ENCODE data around the gene TTC9C.
"Not testable (repeated sequence)": the region's sequence is repeated elsewhere in the genome, so short reads cannot be mapped to it uniquely, and the experiment has no call there.

The TTC9C gene

GRCh38 chr11:62728171-62728988 lies at the start of gene TTC9C:
Gene TTC9C (plus strand): TSS chr11:62728486. CDS start chr11:62728849, 363 bp downstream.
- peak; percentile 83 for DNase-seq

GRCh38 chr11:62678770-62679696 lies 49.3 kb upstream of the TTC9C start, which contains the start of gene UBXN1:
Gene UBXN1 (minus strand): TSS chr11:62679073. CDS start chr11:62678923, 150 bp downstream.
- peak; percentile 71 for DNase-seq

- DNase-seq: peak; percentile 74
Measured at GRCh38 chr11:62680825-62681240, 47.5 kb upstream of the TTC9C start.

GRCh38 chr11:62682518-62682917 lies 45.8 kb upstream of the TTC9C start:
- no peak for DNase-seq

GRCh38 chr11:62687508-62688396 lies 40.5 kb upstream of the TTC9C start:
- no peak for DNase-seq

- DNase-seq: no peak
Measured at GRCh38 chr11:62688491-62688890, 39.8 kb upstream of the TTC9C start.

GRCh38 chr11:62689421-62690183 lies 38.7 kb upstream of the TTC9C start, which contains the start of gene LRRN4CL:
Gene LRRN4CL (minus strand): TSS chr11:62689530. CDS start chr11:62688508, 1,022 bp downstream.
- DNase-seq: no peak

GRCh38 chr11:62693624-62694023 lies 34.7 kb upstream of the TTC9C start:
- DNase-seq: not testable (repeated sequence)

GRCh38 chr11:62694455-62695167 lies 33.7 kb upstream of the TTC9C start:
- no peak for DNase-seq

GRCh38 chr11:62702246-62702645 lies 26.0 kb upstream of the TTC9C start:
- no peak for DNase-seq

GRCh38 chr11:62703921-62704320 lies 24.4 kb upstream of the TTC9C start:
- DNase-seq: not testable (repeated sequence)

- no peak for DNase-seq
Measured at GRCh38 chr11:62705413-62705812, 22.9 kb upstream of the TTC9C start.

- DNase-seq: peak; percentile 89
Measured at GRCh38 chr11:62705880-62706849, 22.1 kb upstream of the TTC9C start.

- DNase-seq: no peak
Measured at GRCh38 chr11:62706850-62707247, 21.4 kb upstream of the TTC9C start.

GRCh38 chr11:62707277-62707861 lies 20.9 kb upstream of the TTC9C start, which contains the start of the genes BSCL2 and GNG3:
Gene BSCL2 (minus strand): TSS chr11:62707424. CDS start chr11:62707195, 229 bp downstream.
Gene GNG3 (plus strand): TSS chr11:62707676. CDS start chr11:62708296, 620 bp downstream.
- DNase-seq: no peak

- no peak for DNase-seq
Measured at GRCh38 chr11:62708392-62708791, 19.9 kb upstream of the TTC9C start.

GRCh38 chr11:62708793-62709192 lies 19.5 kb upstream of the TTC9C start:
- DNase-seq: no peak

- DNase-seq: peak; percentile 93
Measured at GRCh38 chr11:62709247-62710000, 18.9 kb upstream of the TTC9C start.
